SK-N-MC (cell line): ENCODE data around the gene SFT2D2.

Experiments
- DNase-seq: peaks from one replicate; pipeline ENCODE4 v3.0.0-alpha.2; 2011; ENCODE audit warnings: low read depth, low spot score
- H3K27ac ChIP-seq: fragments of 200-600 bp; sonication (generic); 2 replicates; pipeline ENCODE4 v1.5.1; 2016; ENCODE audit warnings: mixed run types
- H3K36me3 ChIP-seq: fragments of 200-600 bp; sonication (generic); 2 replicates; pipeline ENCODE4 v1.6.1; 2017; ENCODE audit warnings: antibody characterized with exemption, low read length, mixed read lengths; ENCODE audit not compliant: insufficient read depth
- H3K4me3 ChIP-seq: fragments of 200-600 bp; sonication (generic); 2 replicates; pipeline ENCODE4 v1.5.1; 2016
- H3K9ac ChIP-seq: fragments of 200-600 bp; sonication (generic); 2 replicates; pipeline ENCODE4 v1.8.0; 2017; ENCODE audit warnings: mixed run types, mixed read lengths; ENCODE audit not compliant: insufficient read length
- H3K9me3 ChIP-seq: fragments of 200-600 bp; sonication (generic); 2 replicates; pipeline ENCODE4 v1.6.1; 2017; ENCODE audit warnings: low read depth, mild to moderate bottlenecking, antibody characterized with exemption, low read length, moderate library complexity, mixed read lengths
- EZH2 ChIP-seq: fragments of 200-600 bp; sonication (generic); IDR thresholded peaks from one replicate; pipeline ENCODE4 v1.6.1; 2017; ENCODE audit warnings: antibody characterized with exemption
- FOXP2 ChIP-seq: optimal IDR thresholded peaks from 2 replicates; pipeline ENCODE3; 2011; ENCODE audit warnings: mild to moderate bottlenecking, moderate library complexity; ENCODE audit not compliant: insufficient read depth; ENCODE audit errors: extremely low read length, control extremely low read depth
- POLR2AphosphoS5 ChIP-seq: IDR thresholded peaks from 2 replicates; pipeline ENCODE4 v1.6.1; 2012; ENCODE audit warnings: mild to moderate bottlenecking, low read depth, low read length, borderline replicate concordance

SFT2D2 gene

DNA sequence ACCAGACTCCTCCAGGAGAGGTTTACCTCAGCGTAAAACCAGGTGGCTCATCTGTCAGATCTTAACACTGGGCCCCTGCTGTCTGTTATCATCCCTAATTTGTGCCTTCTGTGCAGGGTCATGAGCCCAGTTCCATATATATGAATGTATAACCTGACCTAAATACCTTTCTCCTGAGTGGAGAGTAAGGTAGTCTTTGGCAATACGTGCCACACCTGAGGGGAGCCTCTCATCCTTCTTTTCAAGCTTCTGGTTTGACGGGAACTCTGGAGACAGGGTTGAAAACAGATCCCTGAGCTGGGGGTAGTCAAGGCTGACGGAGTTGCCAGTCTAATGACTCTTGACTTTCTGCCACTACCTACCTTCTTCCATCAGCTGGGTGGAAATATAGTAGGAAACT lies 4.1 kb downstream of the SFT2D2 start:
- Histone ChIP-seq H3K9ac (no peak overlapping the region), H3K27ac (no peak overlapping the region), H3K4me3 (no peak overlapping the region), H3K9me3 (no peaks in the 10 kb centered on the region), H3K36me3 (peaks cover 30% of the 10 kb centered on the region; the same call in 1 of the 2 replicates)
- DNase-seq = no peak
- no peak for TF ChIP-seq POLR2AphosphoS5
- no peak for TF ChIP-seq FOXP2
- no peak for TF ChIP-seq EZH2

DNA sequence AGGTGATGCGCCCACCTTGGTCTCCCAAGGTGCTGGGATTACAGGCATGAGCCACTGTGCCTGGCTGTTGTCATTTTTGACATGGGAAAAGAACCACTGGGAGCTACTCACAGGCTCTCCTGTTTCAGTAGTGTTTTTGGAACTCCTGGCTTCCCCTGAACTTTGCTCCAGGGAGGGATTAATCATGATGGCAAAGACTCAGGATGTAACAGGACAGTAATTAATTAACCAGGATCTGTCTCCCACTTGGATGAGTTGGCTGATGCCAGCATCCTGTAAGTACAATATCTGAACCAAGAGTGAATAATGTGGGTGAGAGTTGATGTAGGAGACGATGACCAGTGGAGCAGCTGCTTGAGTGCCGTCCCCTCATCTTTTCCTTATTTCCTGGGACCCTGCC lies 4.9 kb downstream of the SFT2D2 start:
- Histone ChIP-seq H3K27ac (no peak overlapping the region), H3K4me3 (no peak overlapping the region), H3K9me3 (no peaks in the 10 kb centered on the region), H3K9ac (no peak overlapping the region), H3K36me3 (peaks cover 38% of the 10 kb centered on the region)
- TF ChIP-seq EZH2 = no peak
- TF ChIP-seq FOXP2 = no peak
- TF ChIP-seq POLR2AphosphoS5 = no peak
- no peak for DNase-seq

DNA sequence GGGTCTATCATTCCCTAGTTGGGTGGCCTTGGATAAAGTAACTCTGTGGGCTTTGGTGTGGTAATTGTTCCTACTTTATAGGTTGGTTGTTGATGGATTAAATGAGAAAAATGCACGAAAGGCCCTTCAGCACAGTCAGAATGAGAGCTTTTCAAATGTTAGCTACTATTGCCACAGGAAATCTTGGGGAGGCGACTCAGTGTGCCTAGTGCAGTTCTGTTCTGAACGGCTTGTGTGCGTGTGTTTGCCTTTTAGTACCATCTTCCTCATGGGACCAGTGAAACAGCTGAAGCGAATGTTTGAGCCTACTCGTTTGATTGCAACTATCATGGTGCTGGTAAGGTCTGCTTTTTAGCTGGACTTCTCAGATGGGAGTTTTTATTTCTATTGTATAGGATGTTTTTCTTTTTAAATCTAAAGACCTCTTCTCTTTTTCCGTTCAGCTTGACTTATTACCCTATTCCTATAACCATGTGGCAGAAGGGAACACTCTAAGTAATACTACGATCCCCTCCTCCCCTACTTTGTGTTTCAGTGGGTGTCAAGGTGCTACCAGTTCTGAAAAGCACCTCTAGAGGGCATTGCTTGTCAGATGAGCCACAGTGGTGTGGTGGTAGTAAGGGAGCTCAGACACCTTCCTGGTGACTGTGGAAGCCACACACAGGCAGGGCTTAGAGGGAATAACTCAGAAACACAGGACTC lies 9.2 kb downstream of the SFT2D2 start:
- H3K9me3 ChIP-seq = no peaks in the 10 kb centered on the region
- H3K4me3 ChIP-seq = no peak overlapping the region
- no peak for DNase-seq
- TF ChIP-seq POLR2AphosphoS5 (no peak), EZH2 (no peak), FOXP2 (no peak)
- H3K36me3 ChIP-seq = peaks cover 67% of the 10 kb centered on the region
- no peak overlapping the region for H3K27ac ChIP-seq
- no peak overlapping the region for H3K9ac ChIP-seq

DNA sequence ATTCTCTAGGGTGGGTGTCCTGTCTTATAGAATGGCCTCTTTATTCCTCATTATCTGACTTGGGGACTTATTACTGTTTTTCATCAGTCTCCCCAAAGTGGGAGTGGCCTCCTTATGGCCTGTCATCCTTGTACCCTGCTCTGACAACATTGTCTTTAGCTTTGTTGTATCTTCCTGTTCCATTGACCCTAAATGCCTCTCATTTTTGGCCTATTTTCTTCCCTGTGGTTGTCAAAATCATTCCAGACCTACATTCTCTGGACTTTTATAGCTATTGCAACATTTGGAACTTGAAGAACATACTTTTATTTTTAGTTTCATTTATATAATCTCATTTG lies 9.7 kb downstream of the SFT2D2 start:
- Histone ChIP-seq H3K9ac (no peak overlapping the region), H3K27ac (no peak overlapping the region), H3K4me3 (no peak overlapping the region), H3K36me3 (peaks cover 72% of the 10 kb centered on the region), H3K9me3 (no peaks in the 10 kb centered on the region)
- TF ChIP-seq POLR2AphosphoS5 (no peak), FOXP2 (no peak)
- DNase-seq = no peak

DNA sequence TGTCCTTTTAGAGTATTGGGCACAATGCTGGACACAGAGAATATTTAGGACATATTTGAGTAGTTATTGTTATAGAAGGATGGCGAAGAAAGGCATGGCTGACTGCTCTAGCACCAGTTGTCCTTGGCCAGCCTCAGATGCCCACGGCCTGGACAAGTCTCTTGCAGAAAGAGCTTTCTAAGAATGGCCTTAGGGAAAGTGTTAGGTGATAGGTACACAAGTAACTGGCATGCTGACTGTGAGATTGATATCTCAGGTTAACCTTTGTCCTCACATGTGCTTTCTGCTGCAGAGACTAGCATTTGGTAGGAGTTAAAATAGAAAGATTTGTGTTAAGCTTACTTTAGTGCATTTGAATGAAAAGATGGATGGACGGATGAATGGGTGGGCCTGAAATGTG lies 10.1 kb downstream of the SFT2D2 start:
- no peak overlapping the region for H3K9ac ChIP-seq
- no peaks in the 10 kb centered on the region for H3K9me3 ChIP-seq
- H3K36me3 ChIP-seq = peaks cover 76% of the 10 kb centered on the region
- TF ChIP-seq FOXP2 = no peak
- no peak for TF ChIP-seq POLR2AphosphoS5
- no peak for TF ChIP-seq EZH2
- no peak overlapping the region for H3K27ac ChIP-seq
- no peak overlapping the region for H3K4me3 ChIP-seq
- no peak for DNase-seq

DNA sequence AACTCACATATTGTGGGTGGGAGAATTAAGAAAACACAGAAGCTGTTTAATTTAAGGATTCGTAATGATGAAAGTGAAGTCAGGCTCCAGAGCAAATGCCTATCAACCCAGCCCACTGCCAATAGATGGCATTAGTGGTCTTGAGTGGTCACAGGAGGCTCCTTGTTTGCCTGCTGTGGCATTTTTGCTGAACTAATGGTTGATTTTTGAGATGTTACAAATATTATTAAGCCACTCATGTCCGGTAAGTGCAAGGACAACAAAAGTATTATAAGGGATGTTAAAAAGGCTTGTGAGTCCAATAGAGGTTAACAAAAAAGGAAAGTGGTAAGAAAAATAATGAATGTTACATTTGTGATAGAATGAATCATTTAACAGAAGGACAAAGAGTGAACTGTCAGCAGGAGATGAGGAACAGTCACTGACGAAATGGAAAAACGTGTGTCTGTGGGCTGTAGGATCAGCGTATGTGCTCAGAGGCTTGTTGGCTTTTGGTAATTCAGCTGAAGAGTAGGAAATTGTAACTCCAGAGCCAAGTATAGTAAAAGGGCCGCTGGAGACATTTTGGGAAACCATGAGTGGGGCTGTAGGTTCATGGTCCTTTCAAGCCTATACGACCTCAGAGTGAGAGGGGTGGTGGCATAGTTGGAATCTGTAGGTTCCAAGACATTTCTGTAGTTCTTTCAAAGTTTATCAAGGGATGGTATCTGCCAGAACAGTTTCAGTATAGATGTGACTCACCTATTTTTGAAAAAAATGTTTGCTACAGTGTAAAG lies 11.2 kb downstream of the SFT2D2 start:
- no peaks in the 10 kb centered on the region for H3K9me3 ChIP-seq
- peaks cover 80% of the 10 kb centered on the region for H3K36me3 ChIP-seq
- no peak overlapping the region for H3K27ac ChIP-seq
- H3K9ac ChIP-seq = no peak overlapping the region
- no peak overlapping the region for H3K4me3 ChIP-seq
- no peak for TF ChIP-seq FOXP2
- TF ChIP-seq POLR2AphosphoS5 = no peak
- DNase-seq = no peak

DNA sequence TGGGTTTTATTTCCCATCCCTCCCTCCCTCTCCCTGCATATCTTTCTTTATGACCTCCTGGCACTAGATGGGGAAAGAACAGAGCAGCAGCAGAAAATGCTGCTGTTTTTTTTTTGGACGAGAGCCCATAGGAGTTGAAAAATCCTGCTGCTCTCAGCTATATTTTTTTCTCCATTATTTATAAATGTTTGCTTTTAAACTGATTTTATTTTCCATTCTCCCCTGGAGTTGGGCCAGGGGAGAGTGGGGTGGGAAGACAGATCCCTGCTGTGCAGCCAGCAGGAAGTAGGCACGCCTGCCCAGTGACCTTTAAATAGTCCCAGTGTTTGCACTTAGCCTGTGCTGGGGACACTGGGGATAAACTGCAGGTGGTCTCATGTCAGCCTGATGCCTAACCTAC lies 17.4 kb downstream of the SFT2D2 start:
- H3K27ac ChIP-seq = 0 out of 2 replicates have a peak overlapping the region, but pooled peaks have one; percentile 10
- TF ChIP-seq POLR2AphosphoS5 (no peak), FOXP2 (no peak), EZH2 (no peak)
- H3K36me3 ChIP-seq = peaks cover 69% of the 10 kb centered on the region
- no peaks in the 10 kb centered on the region for H3K9me3 ChIP-seq
- no peak overlapping the region for H3K9ac ChIP-seq
- DNase-seq = no peak
- H3K4me3 ChIP-seq = no peak overlapping the region

DNA sequence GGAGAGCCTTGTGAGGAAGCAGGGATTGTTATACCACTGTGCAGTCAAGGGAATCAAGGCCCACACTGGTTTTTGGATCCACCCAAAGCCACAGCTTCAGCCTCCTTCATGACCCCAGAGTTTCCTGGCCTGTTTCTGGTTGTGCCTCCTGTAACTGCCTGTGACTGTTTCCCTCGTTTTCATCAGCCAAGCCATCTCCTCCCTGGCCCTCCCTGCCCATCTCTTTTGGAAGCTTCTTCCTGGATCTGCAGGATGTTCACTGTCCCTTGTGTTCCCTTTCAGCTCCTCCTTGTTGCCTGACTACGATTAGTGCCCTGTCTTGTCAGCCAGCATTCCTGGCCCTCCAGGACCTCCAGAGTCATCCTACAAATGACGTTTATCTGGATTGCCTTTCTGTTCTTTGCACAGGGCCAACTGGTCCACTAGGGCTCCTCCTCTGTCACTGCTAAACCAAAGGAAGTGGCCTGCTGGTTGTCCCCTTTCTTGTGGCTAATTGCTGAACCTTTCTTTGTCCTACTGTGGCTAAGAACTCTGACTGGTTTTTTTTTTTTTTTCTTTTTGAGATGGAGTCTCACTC lies 17.9 kb downstream of the SFT2D2 start:
- Histone ChIP-seq H3K36me3 (peaks cover 67% of the 10 kb centered on the region), H3K4me3 (no peak overlapping the region), H3K27ac (no peak overlapping the region), H3K9ac (no peak overlapping the region), H3K9me3 (no peaks in the 10 kb centered on the region)
- TF ChIP-seq FOXP2 = no peak
- TF ChIP-seq EZH2 = no peak
- no peak for TF ChIP-seq POLR2AphosphoS5
- DNase-seq = no peak

DNA sequence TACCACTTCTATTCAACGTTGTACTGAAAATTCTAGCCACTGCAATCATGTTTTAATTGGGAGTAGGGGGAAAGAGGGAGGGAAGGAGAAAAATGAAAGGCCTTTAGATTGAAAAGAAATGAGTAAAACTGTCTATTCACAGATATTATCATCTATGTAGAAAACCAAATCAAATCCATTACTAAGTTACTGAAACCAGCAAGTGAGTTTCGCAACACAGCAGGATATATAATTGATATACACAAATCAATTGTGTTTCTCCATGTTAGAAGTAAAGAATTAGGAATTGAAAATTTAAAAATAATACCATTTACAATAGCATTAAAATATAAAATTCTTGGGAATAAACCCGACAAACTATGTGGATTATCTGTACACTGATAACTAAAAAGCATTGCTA lies 19.2 kb downstream of the SFT2D2 start:
- Histone ChIP-seq H3K9ac (no peak overlapping the region), H3K4me3 (no peak overlapping the region), H3K36me3 (peaks cover 63% of the 10 kb centered on the region), H3K27ac (no peak overlapping the region), H3K9me3 (no peaks in the 10 kb centered on the region)
- no peak for DNase-seq
- TF ChIP-seq FOXP2 (no peak), POLR2AphosphoS5 (no peak), EZH2 (no peak)
